ENCODE measurements around the gene STARD3.

The STARD3 gene

GRCh38 chr17:39660397-39661385, 23.7 kb downstream of the STARD3 start:
- Histone ChIP-seq H3K9ac (ENCODE audit: low read depth, low read length) (no peak overlapping the region), H3K4me3 (ENCODE audit: low read length) (no peak overlapping the region), H3K4me1 (ENCODE audit: control insufficient read depth, insufficient read depth, low read length) (peaks cover 6% of the 10 kb centered on the region), H3K36me3 (ENCODE audit: insufficient read depth, low read length) (peaks cover 30% of the 10 kb centered on the region), H3K27me3 (ENCODE audit: control insufficient read depth, insufficient read depth, low read length) (peaks cover 4% of the 10 kb centered on the region), H3K4me2 (ENCODE audit: low read length) (no peak overlapping the region), H3K9me3 (replicated peaks; ENCODE audit: low read length) (no peaks in the 10 kb centered on the region)

- Histone ChIP-seq H3K36me3 (ENCODE audit: insufficient read depth, low read length) (peaks cover 30% of the 10 kb centered on the region), H3K9me3 (replicated peaks; ENCODE audit: low read length) (no peaks in the 10 kb centered on the region), H3K4me1 (ENCODE audit: control insufficient read depth, insufficient read depth, low read length) (peaks cover 14% of the 10 kb centered on the region), H3K4me2 (ENCODE audit: low read length) (no peak overlapping the region), H3K4me3 (ENCODE audit: low read length) (no peak overlapping the region), H3K9ac (ENCODE audit: low read depth, low read length) (no peak overlapping the region), H3K27me3 (ENCODE audit: control insufficient read depth, insufficient read depth, low read length) (peaks cover 15% of the 10 kb centered on the region)
These were observed 25.0 kb downstream of the STARD3 start for GRCh38 chr17:39661744-39662541.

GRCh38 chr17:39662551-39663339, 25.8 kb downstream of the STARD3 start:
- peaks cover 23% of the 10 kb centered on the region for H3K27me3 ChIP-seq (ENCODE audit: control insufficient read depth, insufficient read depth, low read length)
- H3K9ac ChIP-seq (ENCODE audit: low read depth, low read length) = no peak overlapping the region
- no peak overlapping the region for H3K4me2 ChIP-seq (ENCODE audit: low read length)
- no peak overlapping the region for H3K4me3 ChIP-seq (ENCODE audit: low read length)
- H3K4me1 ChIP-seq (ENCODE audit: control insufficient read depth, insufficient read depth, low read length) = peaks cover 20% of the 10 kb centered on the region
- peaks cover 27% of the 10 kb centered on the region for H3K36me3 ChIP-seq (ENCODE audit: insufficient read depth, low read length)
- H3K9me3 ChIP-seq (replicated peaks; ENCODE audit: low read length) = no peaks in the 10 kb centered on the region

DNA sequence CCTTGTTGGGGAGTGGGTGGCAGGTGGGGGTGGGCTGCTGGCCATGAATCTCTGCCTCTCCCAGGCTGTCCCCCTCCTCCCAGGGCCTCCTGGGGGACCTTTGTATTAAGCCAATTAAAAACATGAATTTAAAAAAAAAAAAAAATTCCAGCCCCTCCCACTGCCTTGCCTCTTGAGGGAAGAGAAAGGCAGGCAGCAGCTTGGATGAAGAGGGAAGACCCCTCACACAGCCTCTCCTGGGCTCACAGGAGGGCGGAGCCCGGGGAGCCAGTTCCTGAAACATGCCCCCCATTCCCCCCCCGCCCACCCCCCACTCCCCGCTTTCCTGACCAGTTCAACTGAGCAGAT, 26.4 kb downstream of the STARD3 start:
- no peak overlapping the region for H3K4me3 ChIP-seq (ENCODE audit: low read length)
- H3K4me1 ChIP-seq (ENCODE audit: control insufficient read depth, insufficient read depth, low read length) = peaks cover 22% of the 10 kb centered on the region
- H3K36me3 ChIP-seq (ENCODE audit: insufficient read depth, low read length) = peaks cover 22% of the 10 kb centered on the region
- no peak overlapping the region for H3K9ac ChIP-seq (ENCODE audit: low read depth, low read length)
- H3K9me3 ChIP-seq (replicated peaks; ENCODE audit: low read length) = no peaks in the 10 kb centered on the region
- H3K27me3 ChIP-seq (ENCODE audit: control insufficient read depth, insufficient read depth, low read length) = peaks cover 24% of the 10 kb centered on the region
- H3K4me2 ChIP-seq (ENCODE audit: low read length) = no peak overlapping the region

GRCh38 chr17:39663688-39664580, 27.0 kb downstream of the STARD3 start:
- Histone ChIP-seq H3K4me2 (ENCODE audit: low read length) (no peak overlapping the region), H3K27me3 (ENCODE audit: control insufficient read depth, insufficient read depth, low read length) (peaks cover 29% of the 10 kb centered on the region), H3K9ac (ENCODE audit: low read depth, low read length) (no peak overlapping the region), H3K4me3 (ENCODE audit: low read length) (no peak overlapping the region), H3K4me1 (ENCODE audit: control insufficient read depth, insufficient read depth, low read length) (peaks cover 26% of the 10 kb centered on the region), H3K36me3 (ENCODE audit: insufficient read depth, low read length) (peaks cover 21% of the 10 kb centered on the region), H3K9me3 (replicated peaks; ENCODE audit: low read length) (no peaks in the 10 kb centered on the region)

DNA sequence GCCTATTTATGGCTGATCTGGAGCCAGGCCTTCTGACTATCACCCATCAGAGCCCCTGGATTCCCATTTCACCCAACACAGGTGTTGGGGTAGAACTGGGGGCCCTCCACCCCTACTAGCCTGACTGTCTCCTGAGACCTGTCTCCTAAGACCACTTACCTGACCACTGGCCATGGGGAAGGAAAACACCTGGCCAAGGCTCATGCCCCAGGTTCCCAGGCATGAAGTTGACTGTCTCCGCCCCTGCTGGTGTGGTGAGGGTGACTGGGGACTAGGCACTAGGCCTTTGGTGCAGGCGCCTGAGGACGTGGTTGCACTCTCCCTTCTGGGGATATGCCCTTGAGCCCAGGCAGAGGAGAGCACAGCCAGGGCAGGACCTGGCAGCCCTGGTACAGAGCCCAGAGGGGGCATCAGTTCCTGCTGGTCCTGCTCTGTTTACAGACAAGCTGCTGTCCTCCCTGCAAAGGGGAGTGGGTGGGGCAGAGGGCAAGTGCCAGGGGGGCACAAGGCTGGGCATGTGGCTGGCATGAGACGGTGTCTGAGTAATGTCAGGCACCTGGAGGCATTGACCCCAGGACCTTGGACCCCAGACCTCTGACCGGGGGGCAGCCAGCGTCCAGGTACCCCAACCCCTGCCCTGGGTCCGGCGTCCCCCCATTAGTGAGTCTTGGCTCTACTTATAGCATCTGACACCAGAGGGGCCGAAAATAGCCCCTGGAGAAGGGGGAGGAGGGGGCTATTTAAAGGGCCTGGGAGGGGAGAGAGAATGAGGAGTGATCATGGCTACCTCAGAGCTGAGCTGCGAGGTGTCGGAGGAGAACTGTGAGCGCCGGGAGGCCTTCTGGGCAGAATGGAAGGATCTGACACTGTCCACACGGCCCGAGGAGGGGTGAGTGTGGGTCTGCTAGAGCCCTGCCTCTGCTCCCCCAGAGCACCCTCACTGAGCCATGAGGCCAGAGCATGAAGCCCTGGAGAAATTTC, 27.9 kb downstream of the STARD3 start, which contains the start of gene TCAP:
TCAP (plus strand) TSS at position 769 of the 981 bp plus-strand sequence; CDS start at position 780, 11 bp downstream.
- Histone ChIP-seq H3K27me3 (ENCODE audit: control insufficient read depth, insufficient read depth, low read length) (peaks cover 37% of the 10 kb centered on the region), H3K4me3 (ENCODE audit: low read length) (no peak within 1 kb of the TSS), H3K9me3 (replicated peaks; ENCODE audit: low read length) (no peaks in the 10 kb centered on the region), H3K36me3 (ENCODE audit: insufficient read depth, low read length) (peaks cover 21% of the 10 kb centered on the region), H3K4me1 (ENCODE audit: control insufficient read depth, insufficient read depth, low read length) (peaks cover 26% of the 10 kb centered on the region), H3K9ac (ENCODE audit: low read depth, low read length) (no peak within 1 kb of the TSS), H3K4me2 (ENCODE audit: low read length) (no peak within 1 kb of the TSS)

GRCh38 chr17:39665642-39666224, 28.8 kb downstream of the STARD3 start:
- peaks cover 26% of the 10 kb centered on the region for H3K4me1 ChIP-seq (ENCODE audit: control insufficient read depth, insufficient read depth, low read length)
- H3K36me3 ChIP-seq (ENCODE audit: insufficient read depth, low read length) = peaks cover 14% of the 10 kb centered on the region
- no peak overlapping the region for H3K4me2 ChIP-seq (ENCODE audit: low read length)
- H3K27me3 ChIP-seq (ENCODE audit: control insufficient read depth, insufficient read depth, low read length) = peaks cover 46% of the 10 kb centered on the region
- no peaks in the 10 kb centered on the region for H3K9me3 ChIP-seq (replicated peaks; ENCODE audit: low read length)
- no peak overlapping the region for H3K9ac ChIP-seq (ENCODE audit: low read depth, low read length)
- no peak overlapping the region for H3K4me3 ChIP-seq (ENCODE audit: low read length)

- Histone ChIP-seq H3K4me3 (ENCODE audit: low read length) (no peak overlapping the region), H3K9me3 (replicated peaks; ENCODE audit: low read length) (no peaks in the 10 kb centered on the region), H3K4me2 (ENCODE audit: low read length) (no peak overlapping the region), H3K4me1 (ENCODE audit: control insufficient read depth, insufficient read depth, low read length) (peaks cover 26% of the 10 kb centered on the region), H3K36me3 (ENCODE audit: insufficient read depth, low read length) (peaks cover 9% of the 10 kb centered on the region), H3K9ac (ENCODE audit: low read depth, low read length) (no peak overlapping the region), H3K27me3 (ENCODE audit: control insufficient read depth, insufficient read depth, low read length) (peaks cover 50% of the 10 kb centered on the region)
These were observed 29.3 kb downstream of the STARD3 start for GRCh38 chr17:39666231-39666600.

- Histone ChIP-seq H3K9me3 (replicated peaks; ENCODE audit: low read length) (no peaks in the 10 kb centered on the region), H3K4me1 (ENCODE audit: control insufficient read depth, insufficient read depth, low read length) (peaks cover 26% of the 10 kb centered on the region), H3K27me3 (ENCODE audit: control insufficient read depth, insufficient read depth, low read length) (peaks cover 56% of the 10 kb centered on the region), H3K4me3 (ENCODE audit: low read length) (no peak overlapping the region), H3K4me2 (ENCODE audit: low read length) (peak overlapping the region; percentile 28), H3K36me3 (ENCODE audit: insufficient read depth, low read length) (peaks cover 5% of the 10 kb centered on the region), H3K9ac (ENCODE audit: low read depth, low read length) (no peak overlapping the region)
These were observed 29.8 kb downstream of the STARD3 start for GRCh38 chr17:39666601-39667261.

Measured in skeletal muscle satellite cell (primary cell).